LHCN-M2 (cell line): ENCODE measurements around the gene ZC3H14. TPM values are rescaled to one million over a fixed set of nuclear protein-coding genes. Genes with fewer than 3 reads are reported as not detected.

Experiments used
- total RNA-seq: library from RNA; depleted of rRNA; stranded (reverse); fragments of >200 nt; gene quantifications from 2 replicates; pipeline ENCODE4 v1.2.3, GENCODE V29; 2014; rRNA removed

The ZC3H14 gene
- total RNA-seq, 1 experiment from 2014 or later: 87.8 TPM

Other genes starting within 250 kb of the ZC3H14 start
- not detected in 2 replicates for gene KCNK10, start 239.8 kb upstream of the ZC3H14 start, total RNA-seq
- gene SPATA7, start 177.4 kb upstream of the ZC3H14 start, total RNA-seq: 8.7 and 11.0 TPM in 2 replicates
- gene PTPN21, start 8.0 kb upstream of the ZC3H14 start, total RNA-seq: 14.7 and 15.8 TPM in 2 replicates
- 0.06 and 0.17 TPM in 2 replicates for gene EML5, start 229.9 kb downstream of the ZC3H14 start, total RNA-seq